HEK293 (cell line): Measurements from ENCODE around the gene SBK1.
A peak's percentile ranks its signal among the peaks of the same experiment; 100 is the strongest.

Experiments used
- FEZF1 ChIP-seq: fragments of 450-650 bp; formaldehyde crosslinking; IDR thresholded peaks from 2 replicates; pipeline ENCODE4 v1.5.1; 2016; ENCODE audit warnings: missing biosample characterization, missing genetic modification characterization
- GFI1B ChIP-seq: fragments of 450-650 bp; formaldehyde crosslinking; IDR thresholded peaks from 2 replicates; pipeline ENCODE4 v1.5.1; 2016; ENCODE audit warnings: missing biosample characterization, missing genetic modification characterization
- HOXA7 ChIP-seq: sonication (generic); formaldehyde crosslinking; IDR thresholded peaks from 2 replicates; pipeline ENCODE4 v1.8.1; 2022; ENCODE audit warnings: missing genetic modification reagents, borderline replicate concordance
- KLF8 ChIP-seq: fragments of 450-650 bp; formaldehyde crosslinking; IDR thresholded peaks from 2 replicates; pipeline ENCODE4 v1.5.1; 2016; ENCODE audit warnings: missing biosample characterization, missing genetic modification characterization
- SETDB1 ChIP-seq: IDR thresholded peaks from one replicate; pipeline ENCODE4 v1.6.1; 2017; ENCODE audit warnings: mild to moderate bottlenecking, low read length, moderate library complexity, mixed read lengths; ENCODE audit not compliant: insufficient read length
- SP2 ChIP-seq: fragments of 450-650 bp; formaldehyde crosslinking; IDR thresholded peaks from 2 replicates; pipeline ENCODE4 v1.5.1; 2016; ENCODE audit warnings: missing biosample characterization, missing genetic modification characterization
- ZEB2 ChIP-seq: fragments of 450-650 bp; formaldehyde crosslinking; IDR thresholded peaks from 2 replicates; pipeline ENCODE4 v1.5.1; 2016; ENCODE audit warnings: missing biosample characterization, missing genetic modification characterization
- ZNF19 ChIP-seq: fragments of 450-650 bp; formaldehyde crosslinking; IDR thresholded peaks from 2 replicates; pipeline ENCODE4; 2016; ENCODE audit warnings: missing biosample characterization, missing genetic modification characterization, low read depth
- ZNF211 ChIP-seq: fragments of 450-650 bp; formaldehyde crosslinking; IDR thresholded peaks from 2 replicates; pipeline ENCODE4 v1.5.1; 2016; ENCODE audit warnings: low read depth, missing biosample characterization, missing genetic modification characterization
- ZNF324 ChIP-seq: fragments of 450-650 bp; formaldehyde crosslinking; IDR thresholded peaks from 2 replicates; pipeline ENCODE4 v1.5.1; 2016; ENCODE audit warnings: missing biosample characterization, missing genetic modification characterization
- ZNF423 ChIP-seq: fragments of 450-650 bp; formaldehyde crosslinking; IDR thresholded peaks from 2 replicates; pipeline ENCODE4 v1.5.1; 2016; ENCODE audit warnings: missing biosample characterization, missing genetic modification characterization
- ZNF529 ChIP-seq: fragments of 450-650 bp; formaldehyde crosslinking; IDR thresholded peaks from 2 replicates; pipeline ENCODE4 v1.5.1; 2017; ENCODE audit warnings: missing genetic modification characterization, missing biosample characterization; ENCODE audit not compliant: insufficient replicate concordance
- ZNF560 ChIP-seq: fragments of 450-650 bp; formaldehyde crosslinking; IDR thresholded peaks from 2 replicates; pipeline ENCODE4 v1.5.1; 2017; ENCODE audit warnings: missing biosample characterization, missing genetic modification characterization, borderline replicate concordance
- ZNF701 ChIP-seq: fragments of 450-650 bp; formaldehyde crosslinking; IDR thresholded peaks from 2 replicates; pipeline ENCODE4 v1.5.1; 2016; ENCODE audit warnings: missing biosample characterization, missing genetic modification characterization
- ZNF768 ChIP-seq: fragments of 450-650 bp; formaldehyde crosslinking; IDR thresholded peaks from 2 replicates; pipeline ENCODE4 v1.5.1; 2018; ENCODE audit warnings: missing biosample characterization, mild to moderate bottlenecking, missing genetic modification characterization
- ZNF776 ChIP-seq: fragments of 450-650 bp; formaldehyde crosslinking; IDR thresholded peaks from 2 replicates; pipeline ENCODE4 v1.5.0; 2017; ENCODE audit warnings: missing biosample characterization, missing genetic modification characterization, borderline replicate concordance
- ZNF830 ChIP-seq: fragments of 450-650 bp; IDR thresholded peaks from 2 replicates; pipeline ENCODE4 v1.5.0; 2018; ENCODE audit warnings: missing biosample characterization, missing genetic modification characterization, low read depth, mild to moderate bottlenecking, moderate library complexity
- ZSCAN16 ChIP-seq: fragments of 450-650 bp; formaldehyde crosslinking; IDR thresholded peaks from 2 replicates; pipeline ENCODE4 v1.5.1; 2016; ENCODE audit warnings: missing biosample characterization, missing genetic modification characterization
- TF ChIP-seq, protein P1 (sequence below): fragments of 450-650 bp; formaldehyde crosslinking; IDR thresholded peaks from 2 replicates; pipeline ENCODE4 v1.5.0; 2017; ENCODE audit warnings: missing biosample characterization, missing genetic modification characterization, borderline replicate concordance
- TF ChIP-seq, protein P2 (sequence below): fragments of 450-650 bp; formaldehyde crosslinking; IDR thresholded peaks from 2 replicates; pipeline ENCODE4 v1.5.1; 2016; ENCODE audit warnings: missing biosample characterization, missing genetic modification characterization
- TF ChIP-seq, protein P3 (sequence below): fragments of 450-650 bp; formaldehyde crosslinking; IDR thresholded peaks from 2 replicates; pipeline ENCODE4 v1.5.1; 2016; ENCODE audit warnings: missing biosample characterization, missing genetic modification characterization
- TF ChIP-seq, protein P4 (sequence below): fragments of 450-650 bp; formaldehyde crosslinking; IDR thresholded peaks from 2 replicates; pipeline ENCODE4 v1.5.1; 2017; ENCODE audit warnings: missing biosample characterization, missing genetic modification characterization
- TF ChIP-seq, protein P5 (sequence below): fragments of 450-650 bp; formaldehyde crosslinking; IDR thresholded peaks from 2 replicates; pipeline ENCODE4 v1.5.1; 2016; ENCODE audit warnings: missing biosample characterization, missing genetic modification characterization, low read depth
- TF ChIP-seq, protein P6 (sequence below): fragments of 450-650 bp; formaldehyde crosslinking; IDR thresholded peaks from 2 replicates; pipeline ENCODE4 v1.5.1; 2016; ENCODE audit warnings: missing biosample characterization, missing genetic modification characterization
- TF ChIP-seq, protein P7 (sequence below): fragments of 450-650 bp; formaldehyde crosslinking; IDR thresholded peaks from 2 replicates; pipeline ENCODE4 v1.5.1; 2016; ENCODE audit warnings: missing biosample characterization, missing genetic modification characterization

Gene SBK1

DNA sequence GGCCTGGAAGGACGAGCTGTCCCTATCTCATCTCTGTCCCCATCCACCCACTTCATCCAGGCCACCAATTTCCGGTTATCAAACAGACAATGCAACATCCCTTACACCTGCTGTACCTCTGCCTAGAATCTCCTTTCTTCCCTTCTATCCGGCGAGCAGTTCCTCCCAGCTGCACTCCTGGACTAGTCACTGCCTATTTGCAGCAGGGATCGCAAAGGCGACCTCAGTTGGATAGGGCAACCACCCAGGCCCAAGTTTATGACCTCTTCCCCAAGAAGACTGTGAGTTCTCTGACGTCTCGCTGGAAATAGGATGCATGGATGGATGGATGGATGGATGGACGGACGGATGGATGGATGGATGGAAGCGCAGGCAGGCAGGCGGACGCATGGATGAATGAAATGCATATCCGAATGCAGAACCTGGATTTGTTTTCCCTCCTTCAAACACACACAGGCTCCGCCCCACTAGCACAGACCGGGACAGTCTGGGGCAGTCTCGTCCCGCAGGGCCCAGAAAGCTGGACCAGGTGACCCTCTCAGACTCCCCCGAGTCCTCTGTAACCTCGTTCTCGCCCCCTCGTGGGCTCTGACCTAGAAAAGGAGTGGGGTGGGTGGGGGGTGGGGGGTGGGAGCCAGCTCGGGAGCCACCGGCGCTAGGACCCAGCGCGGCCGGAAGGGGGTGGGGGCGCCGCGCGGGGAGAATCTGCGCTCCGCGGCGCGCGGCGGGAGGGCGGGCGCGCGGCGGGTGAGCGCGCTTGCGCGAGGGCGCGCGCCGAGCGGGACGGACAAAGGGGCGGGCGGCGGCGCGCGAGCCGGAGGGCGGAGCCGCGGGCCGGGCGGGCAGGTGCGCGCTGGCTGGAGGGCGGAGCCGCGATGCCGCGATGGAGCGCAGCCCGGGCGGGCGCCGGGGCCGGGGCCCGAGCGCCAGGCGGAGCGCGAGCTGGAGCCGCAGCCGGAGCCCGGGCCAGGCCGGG, at the start of gene SBK1 (continued):
- TF ChIP-seq, protein P1, sequence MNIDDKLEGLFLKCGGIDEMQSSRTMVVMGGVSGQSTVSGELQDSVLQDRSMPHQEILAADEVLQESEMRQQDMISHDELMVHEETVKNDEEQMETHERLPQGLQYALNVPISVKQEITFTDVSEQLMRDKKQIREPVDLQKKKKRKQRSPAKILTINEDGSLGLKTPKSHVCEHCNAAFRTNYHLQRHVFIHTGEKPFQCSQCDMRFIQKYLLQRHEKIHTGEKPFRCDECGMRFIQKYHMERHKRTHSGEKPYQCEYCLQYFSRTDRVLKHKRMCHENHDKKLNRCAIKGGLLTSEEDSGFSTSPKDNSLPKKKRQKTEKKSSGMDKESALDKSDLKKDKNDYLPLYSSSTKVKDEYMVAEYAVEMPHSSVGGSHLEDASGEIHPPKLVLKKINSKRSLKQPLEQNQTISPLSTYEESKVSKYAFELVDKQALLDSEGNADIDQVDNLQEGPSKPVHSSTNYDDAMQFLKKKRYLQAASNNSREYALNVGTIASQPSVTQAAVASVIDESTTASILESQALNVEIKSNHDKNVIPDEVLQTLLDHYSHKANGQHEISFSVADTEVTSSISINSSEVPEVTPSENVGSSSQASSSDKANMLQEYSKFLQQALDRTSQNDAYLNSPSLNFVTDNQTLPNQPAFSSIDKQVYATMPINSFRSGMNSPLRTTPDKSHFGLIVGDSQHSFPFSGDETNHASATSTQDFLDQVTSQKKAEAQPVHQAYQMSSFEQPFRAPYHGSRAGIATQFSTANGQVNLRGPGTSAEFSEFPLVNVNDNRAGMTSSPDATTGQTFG = no peak
- TF ChIP-seq HOXA7 = no peak
- TF ChIP-seq ZNF211 (tag by site-specific recombination) = no peak
- TF ChIP-seq, protein P2, sequence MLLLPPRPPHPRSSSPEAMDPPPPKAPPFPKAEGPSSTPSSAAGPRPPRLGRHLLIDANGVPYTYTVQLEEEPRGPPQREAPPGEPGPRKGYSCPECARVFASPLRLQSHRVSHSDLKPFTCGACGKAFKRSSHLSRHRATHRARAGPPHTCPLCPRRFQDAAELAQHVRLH (tag by site-specific recombination) = no peak
- TF ChIP-seq, protein P3, sequence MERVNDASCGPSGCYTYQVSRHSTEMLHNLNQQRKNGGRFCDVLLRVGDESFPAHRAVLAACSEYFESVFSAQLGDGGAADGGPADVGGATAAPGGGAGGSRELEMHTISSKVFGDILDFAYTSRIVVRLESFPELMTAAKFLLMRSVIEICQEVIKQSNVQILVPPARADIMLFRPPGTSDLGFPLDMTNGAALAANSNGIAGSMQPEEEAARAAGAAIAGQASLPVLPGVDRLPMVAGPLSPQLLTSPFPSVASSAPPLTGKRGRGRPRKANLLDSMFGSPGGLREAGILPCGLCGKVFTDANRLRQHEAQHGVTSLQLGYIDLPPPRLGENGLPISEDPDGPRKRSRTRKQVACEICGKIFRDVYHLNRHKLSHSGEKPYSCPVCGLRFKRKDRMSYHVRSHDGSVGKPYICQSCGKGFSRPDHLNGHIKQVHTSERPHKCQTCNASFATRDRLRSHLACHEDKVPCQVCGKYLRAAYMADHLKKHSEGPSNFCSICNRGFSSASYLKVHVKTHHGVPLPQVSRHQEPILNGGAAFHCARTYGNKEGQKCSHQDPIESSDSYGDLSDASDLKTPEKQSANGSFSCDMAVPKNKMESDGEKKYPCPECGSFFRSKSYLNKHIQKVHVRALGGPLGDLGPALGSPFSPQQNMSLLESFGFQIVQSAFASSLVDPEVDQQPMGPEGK = peak; percentile 49; the same call in 1 of the 2 replicates
- TF ChIP-seq ZNF701 (tag by site-specific recombination) = no peak
- TF ChIP-seq ZNF529 = no peak
- peak; percentile 48 for TF ChIP-seq SP2
- peak; percentile 63; the same call in 1 of the 2 replicates for TF ChIP-seq ZEB2 (tag by site-specific recombination)
- no peak for TF ChIP-seq FEZF1 (tag by site-specific recombination)
- TF ChIP-seq KLF8 (tag by site-specific recombination) = 0 out of 2 replicates have a peak, but pooled peaks have one; percentile 40
- TF ChIP-seq ZNF423 (tag by site-specific recombination) = no peak
- TF ChIP-seq ZNF324 = 0 out of 2 replicates have a peak, but pooled peaks have one; percentile 48
- TF ChIP-seq, protein P4, sequence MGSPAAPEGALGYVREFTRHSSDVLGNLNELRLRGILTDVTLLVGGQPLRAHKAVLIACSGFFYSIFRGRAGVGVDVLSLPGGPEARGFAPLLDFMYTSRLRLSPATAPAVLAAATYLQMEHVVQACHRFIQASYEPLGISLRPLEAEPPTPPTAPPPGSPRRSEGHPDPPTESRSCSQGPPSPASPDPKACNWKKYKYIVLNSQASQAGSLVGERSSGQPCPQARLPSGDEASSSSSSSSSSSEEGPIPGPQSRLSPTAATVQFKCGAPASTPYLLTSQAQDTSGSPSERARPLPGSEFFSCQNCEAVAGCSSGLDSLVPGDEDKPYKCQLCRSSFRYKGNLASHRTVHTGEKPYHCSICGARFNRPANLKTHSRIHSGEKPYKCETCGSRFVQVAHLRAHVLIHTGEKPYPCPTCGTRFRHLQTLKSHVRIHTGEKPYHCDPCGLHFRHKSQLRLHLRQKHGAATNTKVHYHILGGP (tag by site-specific recombination) = no peak
- TF ChIP-seq, protein P5, sequence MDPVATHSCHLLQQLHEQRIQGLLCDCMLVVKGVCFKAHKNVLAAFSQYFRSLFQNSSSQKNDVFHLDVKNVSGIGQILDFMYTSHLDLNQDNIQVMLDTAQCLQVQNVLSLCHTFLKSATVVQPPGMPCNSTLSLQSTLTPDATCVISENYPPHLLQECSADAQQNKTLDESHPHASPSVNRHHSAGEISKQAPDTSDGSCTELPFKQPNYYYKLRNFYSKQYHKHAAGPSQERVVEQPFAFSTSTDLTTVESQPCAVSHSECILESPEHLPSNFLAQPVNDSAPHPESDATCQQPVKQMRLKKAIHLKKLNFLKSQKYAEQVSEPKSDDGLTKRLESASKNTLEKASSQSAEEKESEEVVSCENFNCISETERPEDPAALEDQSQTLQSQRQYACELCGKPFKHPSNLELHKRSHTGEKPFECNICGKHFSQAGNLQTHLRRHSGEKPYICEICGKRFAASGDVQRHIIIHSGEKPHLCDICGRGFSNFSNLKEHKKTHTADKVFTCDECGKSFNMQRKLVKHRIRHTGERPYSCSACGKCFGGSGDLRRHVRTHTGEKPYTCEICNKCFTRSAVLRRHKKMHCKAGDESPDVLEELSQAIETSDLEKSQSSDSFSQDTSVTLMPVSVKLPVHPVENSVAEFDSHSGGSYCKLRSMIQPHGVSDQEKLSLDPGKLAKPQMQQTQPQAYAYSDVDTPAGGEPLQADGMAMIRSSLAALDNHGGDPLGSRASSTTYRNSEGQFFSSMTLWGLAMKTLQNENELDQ = no peak
- no peak for TF ChIP-seq ZSCAN16
- no peak for TF ChIP-seq ZNF560 (tag by site-specific recombination)
- no peak for TF ChIP-seq GFI1B (tag by site-specific recombination)
- no peak for TF ChIP-seq ZNF830 (tag by site-specific recombination)
- TF ChIP-seq, protein P6, sequence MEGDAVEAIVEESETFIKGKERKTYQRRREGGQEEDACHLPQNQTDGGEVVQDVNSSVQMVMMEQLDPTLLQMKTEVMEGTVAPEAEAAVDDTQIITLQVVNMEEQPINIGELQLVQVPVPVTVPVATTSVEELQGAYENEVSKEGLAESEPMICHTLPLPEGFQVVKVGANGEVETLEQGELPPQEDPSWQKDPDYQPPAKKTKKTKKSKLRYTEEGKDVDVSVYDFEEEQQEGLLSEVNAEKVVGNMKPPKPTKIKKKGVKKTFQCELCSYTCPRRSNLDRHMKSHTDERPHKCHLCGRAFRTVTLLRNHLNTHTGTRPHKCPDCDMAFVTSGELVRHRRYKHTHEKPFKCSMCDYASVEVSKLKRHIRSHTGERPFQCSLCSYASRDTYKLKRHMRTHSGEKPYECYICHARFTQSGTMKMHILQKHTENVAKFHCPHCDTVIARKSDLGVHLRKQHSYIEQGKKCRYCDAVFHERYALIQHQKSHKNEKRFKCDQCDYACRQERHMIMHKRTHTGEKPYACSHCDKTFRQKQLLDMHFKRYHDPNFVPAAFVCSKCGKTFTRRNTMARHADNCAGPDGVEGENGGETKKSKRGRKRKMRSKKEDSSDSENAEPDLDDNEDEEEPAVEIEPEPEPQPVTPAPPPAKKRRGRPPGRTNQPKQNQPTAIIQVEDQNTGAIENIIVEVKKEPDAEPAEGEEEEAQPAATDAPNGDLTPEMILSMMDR (tag by site-specific recombination) = no peak
- no peak for TF ChIP-seq SETDB1
- TF ChIP-seq, protein P7, sequence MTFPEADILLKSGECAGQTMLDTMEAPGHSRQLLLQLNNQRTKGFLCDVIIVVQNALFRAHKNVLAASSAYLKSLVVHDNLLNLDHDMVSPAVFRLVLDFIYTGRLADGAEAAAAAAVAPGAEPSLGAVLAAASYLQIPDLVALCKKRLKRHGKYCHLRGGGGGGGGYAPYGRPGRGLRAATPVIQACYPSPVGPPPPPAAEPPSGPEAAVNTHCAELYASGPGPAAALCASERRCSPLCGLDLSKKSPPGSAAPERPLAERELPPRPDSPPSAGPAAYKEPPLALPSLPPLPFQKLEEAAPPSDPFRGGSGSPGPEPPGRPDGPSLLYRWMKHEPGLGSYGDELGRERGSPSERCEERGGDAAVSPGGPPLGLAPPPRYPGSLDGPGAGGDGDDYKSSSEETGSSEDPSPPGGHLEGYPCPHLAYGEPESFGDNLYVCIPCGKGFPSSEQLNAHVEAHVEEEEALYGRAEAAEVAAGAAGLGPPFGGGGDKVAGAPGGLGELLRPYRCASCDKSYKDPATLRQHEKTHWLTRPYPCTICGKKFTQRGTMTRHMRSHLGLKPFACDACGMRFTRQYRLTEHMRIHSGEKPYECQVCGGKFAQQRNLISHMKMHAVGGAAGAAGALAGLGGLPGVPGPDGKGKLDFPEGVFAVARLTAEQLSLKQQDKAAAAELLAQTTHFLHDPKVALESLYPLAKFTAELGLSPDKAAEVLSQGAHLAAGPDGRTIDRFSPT = no peak
- no peak for TF ChIP-seq ZNF776
- TF ChIP-seq ZNF19 (tag by site-specific recombination) = no peak
- no peak for TF ChIP-seq ZNF768 (tag by site-specific recombination)
